HEK293 (cell line): ENCODE data around the gene COPS2.

Experiments used
- CTCF ChIA-PET: fragments of 350-600 bp; formaldehyde crosslinking; extraction: SDS; loops from one replicate; lab custom pipeline; 2021; ENCODE audit warnings: antibody characterized with exemption; lab: Yijun Ruan, JAX
- POLR2A ChIA-PET: fragments of 300-600 bp; formaldehyde crosslinking; extraction: SDS; loops from one replicate; lab custom pipeline; 2020; ENCODE audit warnings: antibody characterized with exemption, inconsistent platforms; lab: Yijun Ruan, JAX
- H3K27ac ChIP-seq: fragments of 200-500 bp; sonication (Bioruptor generic); 2 replicates; pipeline ENCODE4 v1.5.1; 2014; ENCODE audit warnings: low read depth, low read length, control low read depth, inconsistent platforms; ENCODE audit errors: extremely low read depth
- H3K36me3 ChIP-seq, 2 experiments: fragments of 200-500 bp in 1 of 2; sonication (Bioruptor generic) in 1 of 2; 1 replicate in 1 of 2; 2 replicates in 1 of 2; pipeline ENCODE4 v1.5.1; 2014 to 2017; ENCODE audit warnings: inconsistent platforms in 2 of 2, low read length in 2 of 2; ENCODE audit not compliant: control insufficient read depth in 2 of 2, insufficient read depth in 1 of 2
- H3K4me1 ChIP-seq: fragments of 200-500 bp; sonication (Bioruptor generic); 2 replicates; pipeline ENCODE4 v1.5.1; 2014; ENCODE audit warnings: mild to moderate bottlenecking, low read length, inconsistent platforms; ENCODE audit not compliant: control insufficient read depth, insufficient read depth
- H3K4me3 ChIP-seq: 2 replicates; pipeline ENCODE4 v1.5.1; 2011; ENCODE audit warnings: low read depth, mild to moderate bottlenecking, control low read depth, low read length, moderate library complexity
- H3K9me3 ChIP-seq: fragments of 200-500 bp; sonication (Bioruptor generic); 2 replicates; pipeline ENCODE4 v1.5.1; 2014; ENCODE audit warnings: low read depth, low read length, inconsistent platforms; ENCODE audit not compliant: control insufficient read depth, insufficient read depth
- BCL11B ChIP-seq: fragments of 450-650 bp; formaldehyde crosslinking; IDR thresholded peaks from 2 replicates; pipeline ENCODE4 v1.5.1; 2016; ENCODE audit warnings: low read depth, missing biosample characterization, missing genetic modification characterization
- FEZF1 ChIP-seq: fragments of 450-650 bp; formaldehyde crosslinking; IDR thresholded peaks from 2 replicates; pipeline ENCODE4 v1.5.1; 2016; ENCODE audit warnings: missing biosample characterization, missing genetic modification characterization
- GFI1B ChIP-seq: fragments of 450-650 bp; formaldehyde crosslinking; IDR thresholded peaks from 2 replicates; pipeline ENCODE4 v1.5.1; 2016; ENCODE audit warnings: missing biosample characterization, missing genetic modification characterization
- HOXA7 ChIP-seq: sonication (generic); formaldehyde crosslinking; IDR thresholded peaks from 2 replicates; pipeline ENCODE4 v1.8.1; 2022; ENCODE audit warnings: missing genetic modification reagents, borderline replicate concordance
- KLF1 ChIP-seq: fragments of 450-650 bp; formaldehyde crosslinking; IDR thresholded peaks from 2 replicates; pipeline ENCODE4 v1.5.1; 2016; ENCODE audit warnings: missing biosample characterization, missing genetic modification characterization
- KLF10 ChIP-seq: fragments of 450-650 bp; IDR thresholded peaks from 2 replicates; pipeline ENCODE4 v1.5.1; 2018; ENCODE audit warnings: missing biosample characterization, mild to moderate bottlenecking, missing genetic modification characterization
- KLF17 ChIP-seq: fragments of 450-650 bp; formaldehyde crosslinking; IDR thresholded peaks from 2 replicates; pipeline ENCODE4 v1.5.1; 2016; ENCODE audit warnings: missing biosample characterization, missing genetic modification characterization
- PRDM1 ChIP-seq: fragments of 450-650 bp; formaldehyde crosslinking; IDR thresholded peaks from 2 replicates; pipeline ENCODE4; 2016; ENCODE audit warnings: missing biosample characterization, missing genetic modification characterization
- ZBTB17 ChIP-seq: fragments of 450-650 bp; formaldehyde crosslinking; IDR thresholded peaks from 2 replicates; pipeline ENCODE4 v1.5.1; 2016; ENCODE audit warnings: missing biosample characterization, missing genetic modification characterization
- ZBTB48 ChIP-seq: fragments of 450-650 bp; formaldehyde crosslinking; IDR thresholded peaks from 2 replicates; pipeline ENCODE4 v1.5.1; 2016; ENCODE audit warnings: missing biosample characterization, missing genetic modification characterization
- ZNF148 ChIP-seq: fragments of 450-650 bp; formaldehyde crosslinking; IDR thresholded peaks from 2 replicates; pipeline ENCODE4 v1.5.0; 2017; ENCODE audit warnings: missing biosample characterization, missing genetic modification characterization, borderline replicate concordance
- ZNF214 ChIP-seq: fragments of 450-650 bp; formaldehyde crosslinking; IDR thresholded peaks from 2 replicates; pipeline ENCODE4 v1.5.1; 2017; ENCODE audit warnings: missing biosample characterization, mild to moderate bottlenecking, missing genetic modification characterization, borderline replicate concordance
- ZNF239 ChIP-seq: fragments of 450-650 bp; formaldehyde crosslinking; IDR thresholded peaks from 2 replicates; pipeline ENCODE4 v1.5.1; 2016; ENCODE audit warnings: missing biosample characterization, missing genetic modification characterization
- ZNF302 ChIP-seq: fragments of 450-650 bp; formaldehyde crosslinking; IDR thresholded peaks from 2 replicates; pipeline ENCODE4 v1.5.1; 2016; ENCODE audit warnings: missing biosample characterization, missing genetic modification characterization, low read depth
- ZNF398 ChIP-seq: fragments of 450-650 bp; formaldehyde crosslinking; IDR thresholded peaks from 2 replicates; pipeline ENCODE4 v1.5.1; 2017; ENCODE audit warnings: missing biosample characterization, missing genetic modification characterization
- ZNF404 ChIP-seq: fragments of 450-650 bp; formaldehyde crosslinking; IDR thresholded peaks from 2 replicates; pipeline ENCODE4 v1.5.1; 2017; ENCODE audit warnings: missing biosample characterization, missing genetic modification characterization
- ZNF623 ChIP-seq: fragments of 450-650 bp; formaldehyde crosslinking; IDR thresholded peaks from 2 replicates; pipeline ENCODE4 v1.5.1; 2016; ENCODE audit warnings: missing biosample characterization, missing genetic modification characterization
- ZNF629 ChIP-seq: fragments of 450-650 bp; formaldehyde crosslinking; IDR thresholded peaks from 2 replicates; pipeline ENCODE4 v1.5.1; 2017; ENCODE audit warnings: missing biosample characterization, missing genetic modification characterization
- ZNF654 ChIP-seq: fragments of 450-650 bp; formaldehyde crosslinking; IDR thresholded peaks from 2 replicates; pipeline ENCODE4 v1.5.1; 2016; ENCODE audit warnings: low read depth, missing biosample characterization, missing genetic modification characterization
- ZNF76 ChIP-seq: fragments of 450-650 bp; formaldehyde crosslinking; IDR thresholded peaks from 2 replicates; pipeline ENCODE4; 2016; ENCODE audit warnings: low read depth, missing biosample characterization, missing genetic modification characterization, borderline replicate concordance
- ZNF777 ChIP-seq: fragments of 450-650 bp; formaldehyde crosslinking; IDR thresholded peaks from 2 replicates; pipeline ENCODE4 v1.5.1; 2017; ENCODE audit warnings: missing biosample characterization, missing genetic modification characterization, borderline replicate concordance
- ZSCAN30 ChIP-seq: fragments of 450-650 bp; IDR thresholded peaks from 2 replicates; pipeline ENCODE4 v1.5.1; 2018; ENCODE audit warnings: missing biosample characterization, mild to moderate bottlenecking, missing genetic modification characterization, moderate library complexity
- ZSCAN4 ChIP-seq: fragments of 450-650 bp; formaldehyde crosslinking; IDR thresholded peaks from 2 replicates; pipeline ENCODE4 v1.5.1; 2017; ENCODE audit warnings: missing biosample characterization, missing genetic modification characterization
- ZSCAN5A ChIP-seq: fragments of 450-650 bp; formaldehyde crosslinking; IDR thresholded peaks from 2 replicates; pipeline ENCODE4 v1.5.1; 2016; ENCODE audit warnings: missing biosample characterization, missing genetic modification characterization

Gene COPS2

GRCh38 chr15:49101536-49101935, 53.9 kb downstream of the COPS2 start:
- ChIA-PET POLR2A (no interaction called here), CTCF (no interaction called here)
- H3K4me3 ChIP-seq, result no peak overlapping the region
- TF ChIP-seq HOXA7 (CRISPR knock-in tag) (no peak), PRDM1 (tag by site-specific recombination) (no peak), ZSCAN4 (tag by site-specific recombination) (no peak), ZNF629 (no peak), KLF1 (tag by site-specific recombination) (no peak), ZNF214 (tag by site-specific recombination) (no peak), KLF10 (tag by site-specific recombination) (no peak), ZNF654 (tag by site-specific recombination) (no peak), ZNF404 (no peak), ZNF76 (tag by site-specific recombination) (no peak), BCL11B (no peak)
- no peaks in the 10 kb centered on the region for H3K9me3 ChIP-seq
- no peak overlapping the region for H3K27ac ChIP-seq
- no peaks in the 10 kb centered on the region for H3K4me1 ChIP-seq
- peaks cover 0 to 13% of the 10 kb centered on the region in 2 experiments; a peak in 1 of 3 replicates for H3K36me3 ChIP-seq

- H3K27ac ChIP-seq, result no peak overlapping the region
- CTCF ChIA-PET, result interaction anchor here (0.6 kb wide), 1 partner anchor 55 kb away, joined by 4 read pairs; no protein-coding TSS in a partner anchor
- POLR2A ChIA-PET, result no interaction called here
- no peaks in the 10 kb centered on the region for H3K4me1 ChIP-seq
- peaks cover 0 to 4% of the 10 kb centered on the region in 2 experiments; a peak in 1 of 3 replicates for H3K36me3 ChIP-seq
- no peaks in the 10 kb centered on the region for H3K9me3 ChIP-seq
- no peak overlapping the region for H3K4me3 ChIP-seq
- TF ChIP-seq ZNF623 (tag by site-specific recombination) (no peak), ZNF777 (tag by site-specific recombination) (no peak), ZSCAN5A (no peak), GFI1B (tag by site-specific recombination) (no peak)
Measured at GRCh38 chr15:49096090-49096750, 59.2 kb downstream of the COPS2 start.

- POLR2A ChIA-PET, result no interaction called here
- H3K36me3 ChIP-seq, result no peaks in the 10 kb centered on the region
- TF ChIP-seq ZNF302 (tag by site-specific recombination), result no peak
- TF ChIP-seq ZBTB17 (tag by site-specific recombination), result no peak
- no peak for TF ChIP-seq ZNF398 (tag by site-specific recombination)
- TF ChIP-seq FEZF1 (tag by site-specific recombination), result no peak
- TF ChIP-seq ZSCAN30 (tag by site-specific recombination), result no peak
- TF ChIP-seq ZNF148, result no peak
- TF ChIP-seq ZNF239 (tag by site-specific recombination), result no peak
- no peak for TF ChIP-seq KLF17 (tag by site-specific recombination)
- TF ChIP-seq ZBTB48 (tag by site-specific recombination), result no peak
Measured at GRCh38 chr15:49094923-49095322, 60.5 kb downstream of the COPS2 start.

More at GRCh38 chr15:49094923-49095322, 60.5 kb downstream of the COPS2 start:
- H3K27ac ChIP-seq, result no peak overlapping the region
- no peak overlapping the region for H3K4me3 ChIP-seq
- no peaks in the 10 kb centered on the region for H3K4me1 ChIP-seq
- CTCF ChIA-PET, result no interaction called here
- no peaks in the 10 kb centered on the region for H3K9me3 ChIP-seq
